ACC112 (cell line): ENCODE data around the gene FREM2.

Experiments used
- H2AFZ ChIP-seq: fragments of 200-600 bp; sonication (generic); one replicate; pipeline ENCODE4 v1.6.0; 2017; ENCODE audit warnings: antibody characterized with exemption, low read length; ENCODE audit not compliant: unreplicated experiment
- H3K27ac ChIP-seq: fragments of 200-600 bp; sonication (generic); 2 replicates; pipeline ENCODE4 v1.5.1; 2014; ENCODE audit warnings: low read depth, mild to moderate bottlenecking, antibody characterized with exemption, low read length, moderate library complexity
- H3K27me3 ChIP-seq: fragments of 200-600 bp; sonication (generic); 2 replicates; pipeline ENCODE4 v1.6.1; 2014; ENCODE audit warnings: mild to moderate bottlenecking, antibody characterized with exemption, low read length, moderate library complexity, mixed read lengths; ENCODE audit not compliant: insufficient read depth
- H3K36me3 ChIP-seq: fragments of 200-600 bp; sonication (generic); 2 replicates; pipeline ENCODE4 v1.6.1; 2016; ENCODE audit warnings: mild to moderate bottlenecking, antibody characterized with exemption, low read length, moderate library complexity, mixed read lengths; ENCODE audit not compliant: insufficient read depth
- H3K4me1 ChIP-seq: fragments of 200-600 bp; sonication (generic); one replicate; pipeline ENCODE4 v1.6.1; 2016; ENCODE audit warnings: low read length, mixed read lengths; ENCODE audit not compliant: insufficient read depth, unreplicated experiment, control insufficient read depth
- H3K4me3 ChIP-seq: fragments of 200-600 bp; sonication (generic); 2 replicates; pipeline ENCODE4 v1.5.1; 2014; ENCODE audit warnings: mild to moderate bottlenecking, low read depth, low read length
- H3K79me2 ChIP-seq: fragments of 200-600 bp; sonication (generic); one replicate; pipeline ENCODE4 v1.6.0; 2016; ENCODE audit warnings: low read length; ENCODE audit not compliant: control insufficient read depth, unreplicated experiment, insufficient read depth

The FREM2 gene

GRCh38 chr13:38933786-38934185 lies 246.9 kb downstream of the FREM2 start:
- Histone ChIP-seq H3K4me3 (no peak overlapping the region), H3K27me3 (peaks cover 22% of the 10 kb centered on the region), H3K4me1 (no peaks in the 10 kb centered on the region), H3K36me3 (no peaks in the 10 kb centered on the region), H3K27ac (no peak overlapping the region), H3K79me2 (no peaks in the 10 kb centered on the region), H2AFZ (no peak overlapping the region)
